ENCODE measurements around the gene KLHDC3. TPM values are rescaled to one million over a fixed set of nuclear protein-coding genes. Genes with fewer than 3 reads are reported as not detected.

The KLHDC3 gene
- total and polyA plus RNA-seq, 2 of the 13 experiments (the other 11 are each of a cell fraction or from before 2014, with no cell fraction given) = 78.3 to 91.5 TPM

- TF ChIP-seq ZBTB26 (CRISPR knock-in tag; IDR thresholded peaks at IDR 0.05; ENCODE audit: borderline replicate concordance) (peak; percentile 25; the same call in 1 of the 2 replicates), POLR2AphosphoS2 (IDR thresholded peaks at IDR 0.05; ENCODE audit: low read depth, low read length) (no peak), SNAPC5 (CRISPR knock-in tag; IDR thresholded peaks at IDR 0.05; ENCODE audit: borderline replicate concordance) (peak; percentile 74; the same call in 1 of the 2 replicates), ELF4 (CRISPR knock-in tag; IDR thresholded peaks at IDR 0.05; ENCODE audit: borderline replicate concordance) (no peak), RFXAP (CRISPR knock-in tag; IDR thresholded peaks at IDR 0.05; ENCODE audit: borderline replicate concordance) (peak; percentile 63; the same call in 1 of the 2 replicates), SOX5 (CRISPR knock-in tag; IDR thresholded peaks at IDR 0.05; ENCODE audit: borderline replicate concordance) (peak; percentile 44; the same call in 1 of the 2 replicates), PHF21A (CRISPR knock-in tag; IDR thresholded peaks at IDR 0.05) (peak; percentile 84), HMGA1 (CRISPR knock-in tag; conservative IDR thresholded peaks at IDR 0.05) (no peak), UBTF (CRISPR knock-in tag; IDR thresholded peaks at IDR 0.05) (peak; percentile 72), DRAP1 (CRISPR knock-in tag; IDR thresholded peaks at IDR 0.05) (peak; percentile 75), MIER2 (CRISPR knock-in tag; IDR thresholded peaks at IDR 0.05) (0 out of 2 replicates have a peak, but pooled peaks have one; percentile 35), ZBTB25 (CRISPR knock-in tag; IDR thresholded peaks at IDR 0.05) (no peak), ARNTL (CRISPR knock-in tag; IDR thresholded peaks at IDR 0.05) (peak; percentile 72), SIX4 (CRISPR knock-in tag; IDR thresholded peaks at IDR 0.05) (peak; percentile 71), HDAC2 (CRISPR knock-in tag; IDR thresholded peaks at IDR 0.05) (peak; percentile 84), POGK (CRISPR knock-in tag; conservative IDR thresholded peaks at IDR 0.05) (peak; percentile 66; the same call in 1 of the 2 replicates), ELF3 (CRISPR knock-in tag; IDR thresholded peaks at IDR 0.05) (peak; percentile 72), MEF2D (CRISPR knock-in tag; IDR thresholded peaks at IDR 0.05) (peak; percentile 78), TIGD3 (CRISPR knock-in tag; IDR thresholded peaks at IDR 0.05; ENCODE audit: borderline replicate concordance) (peak; percentile 72; the same call in 1 of the 2 replicates), ZNF724P (CRISPR knock-in tag; IDR thresholded peaks at IDR 0.05; ENCODE audit: borderline replicate concordance) (0 out of 2 replicates have a peak, but pooled peaks have one; percentile 49), ZNF33A (CRISPR knock-in tag; IDR thresholded peaks at IDR 0.05; ENCODE audit: borderline replicate concordance) (no peak)
Measured at GRCh38 chr6:43060034-43060754, 46.1 kb downstream of the KLHDC3 start (continued).
